Measurements from ENCODE around the gene PCDHA12. TPM values are rescaled to one million over a fixed set of nuclear protein-coding genes. Genes with fewer than 3 reads are reported as not detected.

The PCDHA12 gene
- total and polyA plus RNA-seq, 9 of the 15 experiments (the other 6 are each of a cell fraction or from before 2014, with no cell fraction given), result not detected

GRCh38 chr5:140881889-140882590 is 6.9 kb downstream of the PCDHA12 start, which contains the start of gene PCDHA13:
Gene PCDHA13 (plus strand): TSS chr5:140882124. CDS start chr5:140882269, 145 bp downstream.
- in situ Hi-C loops (cut with MboI), result no loop called here
- Histone ChIP-seq H3K4me1 (replicated peaks in 1 of 2; ENCODE audit: control insufficient read depth in 2 of 2, insufficient read depth in 2 of 2, low read length in 2 of 2) (no peaks in the 10 kb centered on the region; a peak in 1 of 5 replicates), H2AFZ (ENCODE audit: low read depth, low read length) (no peak within 1 kb of the TSS), H4K20me1 (replicated peaks; ENCODE audit: control insufficient read depth, insufficient read depth, low read length) (no peaks in the 10 kb centered on the region), H3K9me3 (replicated peaks; ENCODE audit: control insufficient read depth, insufficient read depth, low read depth, low read length) (0 out of 2 replicates have a peak, but pooled peaks cover 2% of the 10 kb centered on the region), H3K9me1 (ENCODE audit: control insufficient read depth, insufficient read depth, low read length) (no peaks in the 10 kb centered on the region), H3K4me2 (ENCODE audit: insufficient read depth, low read length) (no peak within 1 kb of the TSS), H3K4me3 (no peak within 1 kb of the TSS), H3K9ac (ENCODE audit: insufficient read depth in 1 of 2, low read depth in 2 of 2, low read length in 2 of 2) (no peak within 1 kb of the TSS), H3K36me3 (ENCODE audit: control insufficient read depth, insufficient read depth, low read length) (no peaks in the 10 kb centered on the region), H3K27me3 (ENCODE audit: control insufficient read depth in 2 of 2, insufficient read depth in 2 of 2, low read length in 2 of 2) (no peaks in the 10 kb centered on the region), H3K79me2 (ENCODE audit: control insufficient read depth, insufficient read depth, low read length) (no peaks in the 10 kb centered on the region), H3K27ac (ENCODE audit: extremely low read depth, low read depth, low read length) (no peak within 1 kb of the TSS)
- 18% methylated on average over 29 of the region's 35 CpGs for WGBS (ENCODE audit: insufficient coverage, low coverage, missing lambda C conversion rate)
- DNase-seq (ENCODE audit: extremely low read depth in 1 of 4, low spot score in 3 of 4) (no peak), FAIRE-seq (no peak), ATAC-seq (no peak)
- POLR2A ChIA-PET, result no interaction called here
- BruUV-seq (replicated peaks), result no TSS peak
- intact Hi-C loops (cut with micrococcal nuclease), result no loop called here
- CTCF ChIA-PET (ENCODE audit: low intra/inter-chr PET ratio), result no interaction called here
- no peak for TF ChIP-seq SAP30 (IDR thresholded peaks at IDR 0.05; ENCODE audit: borderline replicate concordance, insufficient read depth, low read depth, low read length, poor library complexity, severe bottlenecking)
- TF ChIP-seq ZNF764 (CRISPR knock-in tag; IDR thresholded peaks at IDR 0.05; ENCODE audit: low read depth), result no peak
- TF ChIP-seq, protein P1, sequence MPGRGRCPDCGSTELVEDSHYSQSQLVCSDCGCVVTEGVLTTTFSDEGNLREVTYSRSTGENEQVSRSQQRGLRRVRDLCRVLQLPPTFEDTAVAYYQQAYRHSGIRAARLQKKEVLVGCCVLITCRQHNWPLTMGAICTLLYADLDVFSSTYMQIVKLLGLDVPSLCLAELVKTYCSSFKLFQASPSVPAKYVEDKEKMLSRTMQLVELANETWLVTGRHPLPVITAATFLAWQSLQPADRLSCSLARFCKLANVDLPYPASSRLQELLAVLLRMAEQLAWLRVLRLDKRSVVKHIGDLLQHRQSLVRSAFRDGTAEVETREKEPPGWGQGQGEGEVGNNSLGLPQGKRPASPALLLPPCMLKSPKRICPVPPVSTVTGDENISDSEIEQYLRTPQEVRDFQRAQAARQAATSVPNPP (IDR thresholded peaks at IDR 0.05; ENCODE audit: borderline replicate concordance, insufficient read depth, insufficient read length), result no peak
- TF ChIP-seq SNRNP70 (optimal IDR thresholded peaks at IDR 0.05; ENCODE audit: low read depth, low read length), result no peak
- TF ChIP-seq ZFP1 (CRISPR knock-in tag; IDR thresholded peaks at IDR 0.05), result no peak
- no peak for TF ChIP-seq SMC3 (conservative IDR thresholded peaks at IDR 0.05; ENCODE audit: insufficient read depth, low read depth, low read length)
- TF ChIP-seq TCF7 (IDR thresholded peaks at IDR 0.05; ENCODE audit: borderline replicate concordance), result no peak
- no peak for TF ChIP-seq ZBTB9 (CRISPR knock-in tag; IDR thresholded peaks at IDR 0.05)
- no peak for TF ChIP-seq MTA2 (IDR thresholded peaks at IDR 0.05; ENCODE audit: low read depth)
- no peak for TF ChIP-seq SREBF2 (CRISPR knock-in tag; IDR thresholded peaks at IDR 0.05)
- TF ChIP-seq ZNF699 (CRISPR knock-in tag; IDR thresholded peaks at IDR 0.05; ENCODE audit: insufficient replicate concordance), result no peak
- TF ChIP-seq ZNF79 (CRISPR knock-in tag; IDR thresholded peaks at IDR 0.05; ENCODE audit: low read depth), result no peak
- no peak for TF ChIP-seq PTBP1 (IDR thresholded peaks at IDR 0.05; ENCODE audit: low read depth, low read length)
- TF ChIP-seq FOSL1 (tag; conservative IDR thresholded peaks at IDR 0.05), result no peak
- TF ChIP-seq COPS2 (conservative IDR thresholded peaks at IDR 0.05), result no peak
